Measurements from ENCODE around the gene CCT2.

DNA sequence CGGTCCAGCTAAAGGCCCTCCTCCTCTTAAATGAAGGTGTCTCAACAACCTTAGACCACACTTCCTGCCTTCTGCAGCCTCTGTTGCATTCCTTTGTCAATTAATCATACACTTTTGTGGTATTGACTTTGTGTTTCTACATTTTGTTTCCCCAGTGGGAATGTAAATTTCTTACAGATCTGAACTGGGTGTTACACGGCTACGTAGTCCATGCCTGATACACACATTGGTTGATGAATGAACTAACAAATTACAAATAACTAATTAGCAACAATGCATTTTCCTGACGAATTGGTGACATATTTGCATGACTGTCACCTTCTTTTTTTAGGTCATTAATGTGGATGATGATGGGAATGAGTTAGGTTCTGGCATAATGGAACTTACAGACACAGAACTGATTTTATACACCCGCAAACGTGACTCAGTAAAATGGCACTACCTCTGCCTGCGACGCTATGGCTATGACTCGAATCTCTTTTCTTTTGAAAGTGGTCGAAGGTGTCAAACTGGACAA lies 15.2 kb upstream of the CCT2 start:
- no peak for TF ChIP-seq POLR2A (IDR thresholded peaks at IDR 0.05; ENCODE audit: low read length)
- TF ChIP-seq GATA1 (IDR thresholded peaks at IDR 0.05; ENCODE audit: low read depth, low read length) = no peak

Data from erythroblast (primary cell).